ENCODE data around the gene NOP10.
"Not testable (repeated sequence)": the region's sequence is repeated elsewhere in the genome, so short reads cannot be mapped to it uniquely, and the experiment has no call there.

The NOP10 gene

GRCh38 chr15:34358948-34359347, 16.0 kb upstream of the NOP10 start:
- DNase-seq (ENCODE audit: low read depth): no peak

GRCh38 chr15:34358367-34358766, 15.4 kb upstream of the NOP10 start:
- no peak for DNase-seq (ENCODE audit: low read depth)

GRCh38 chr15:34357653-34358052, 14.7 kb upstream of the NOP10 start:
- no peak for DNase-seq (ENCODE audit: low read depth)

GRCh38 chr15:34355241-34355640, 12.3 kb upstream of the NOP10 start:
- DNase-seq (ENCODE audit: low read depth): no peak

- no peak for DNase-seq (ENCODE audit: low read depth)
Measured at GRCh38 chr15:34354286-34354685, 11.3 kb upstream of the NOP10 start.

DNA sequence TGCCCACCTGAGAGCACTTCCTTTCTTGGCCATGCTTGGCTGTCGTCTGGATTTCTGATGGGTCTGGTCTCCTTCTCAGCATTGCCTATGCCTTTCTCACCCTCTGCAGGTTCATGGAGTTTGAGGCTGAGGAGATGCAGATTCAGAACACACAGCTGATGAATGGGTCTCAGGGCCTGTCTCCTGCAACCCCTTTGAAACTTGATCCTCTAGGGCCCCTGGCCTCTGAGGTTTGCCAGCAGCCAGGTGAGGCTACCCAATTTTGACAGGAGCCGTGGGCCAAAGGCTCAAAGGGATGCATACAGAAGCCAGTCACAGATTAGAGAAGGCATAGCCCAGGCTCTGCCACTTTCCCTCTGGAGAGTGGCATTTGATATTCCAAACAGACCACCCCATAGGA, 10.7 kb upstream of the NOP10 start:
- DNase-seq (ENCODE audit: low read depth): no peak

GRCh38 chr15:34352996-34353395, 10.1 kb upstream of the NOP10 start:
- not testable (repeated sequence) for DNase-seq (ENCODE audit: low read depth)

DNA sequence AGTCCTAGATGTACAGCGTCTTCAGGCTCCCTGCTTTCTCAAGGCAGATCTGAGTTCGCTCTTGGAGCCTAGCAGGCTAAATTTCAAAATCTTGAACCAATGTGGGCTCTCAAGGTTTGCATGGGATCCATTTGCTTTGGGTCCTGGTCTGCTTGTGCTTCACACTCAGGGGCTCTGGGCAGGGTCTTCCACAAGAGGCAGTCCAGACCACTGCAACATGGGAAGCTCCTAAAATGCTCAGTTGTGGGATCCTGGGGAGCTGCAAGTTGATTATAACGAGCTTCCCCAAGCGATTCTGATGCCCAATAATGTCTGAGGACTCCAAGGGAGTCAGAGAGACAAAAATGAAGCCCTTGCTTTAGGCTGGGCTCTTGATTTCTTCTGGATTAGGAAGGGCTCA, 6.8 kb upstream of the NOP10 start:
- DNase-seq (ENCODE audit: low read depth): no peak

DNA sequence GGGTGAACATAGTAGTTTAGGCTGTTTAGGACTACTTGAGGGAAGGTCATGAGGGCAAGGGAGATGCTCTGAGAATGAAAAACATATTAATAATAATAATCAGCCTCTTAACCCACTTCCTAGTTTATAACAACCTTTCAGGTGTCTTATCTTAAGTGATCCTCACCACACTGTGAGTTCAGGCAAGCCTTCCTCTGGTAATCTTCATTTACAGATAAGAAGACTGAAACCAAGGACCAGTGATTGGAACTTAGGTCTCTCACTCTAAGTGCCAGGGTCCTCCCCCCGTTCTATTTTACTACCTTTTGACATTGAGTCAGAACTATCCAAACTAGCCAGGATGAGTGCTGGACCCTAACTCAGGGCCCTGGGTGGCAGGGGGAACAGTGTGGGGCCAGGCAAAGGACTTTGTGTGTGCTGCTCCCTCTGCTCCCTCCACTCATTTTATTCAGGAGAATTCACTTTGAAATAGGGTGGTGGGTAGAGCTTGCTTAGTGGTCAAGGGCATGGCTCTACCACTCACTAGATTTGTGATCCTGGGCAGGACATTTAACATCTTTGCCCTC, 5.9 kb upstream of the NOP10 start:
- DNase-seq (ENCODE audit: low read depth): no peak

DNA sequence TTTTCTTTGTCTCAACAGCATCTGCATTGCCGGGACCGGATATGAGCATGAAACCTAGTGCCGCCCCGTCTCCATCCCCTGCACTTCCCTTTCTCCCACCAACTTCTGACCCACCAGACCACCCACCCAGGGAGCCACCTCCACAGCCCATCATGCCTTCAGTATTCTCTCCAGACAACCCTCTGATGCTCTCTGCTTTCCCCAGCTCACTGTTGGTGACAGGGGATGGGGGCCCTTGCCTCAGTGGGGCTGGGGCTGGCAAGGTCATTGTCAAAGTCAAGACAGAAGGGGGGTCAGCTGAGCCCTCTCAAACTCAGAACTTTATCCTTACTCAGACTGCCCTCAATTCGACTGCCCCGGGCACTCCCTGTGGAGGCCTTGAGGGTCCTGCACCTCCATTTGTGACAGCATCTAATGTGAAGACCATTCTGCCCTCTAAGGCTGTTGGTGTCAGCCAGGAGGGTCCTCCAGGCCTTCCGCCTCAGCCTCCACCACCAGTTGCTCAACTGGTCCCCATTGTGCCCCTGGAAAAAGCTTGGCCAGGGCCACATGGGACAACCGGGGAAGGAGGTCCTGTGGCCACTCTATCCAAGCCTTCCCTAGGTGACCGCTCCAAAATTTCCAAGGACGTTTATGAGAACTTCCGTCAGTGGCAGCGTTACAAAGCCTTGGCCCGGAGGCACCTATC, 5.2 kb upstream of the NOP10 start:
- DNase-seq (ENCODE audit: low read depth): no peak

- DNase-seq (ENCODE audit: low read depth): not testable (repeated sequence)
Measured at GRCh38 chr15:34342213-34342736, 661 bp downstream of the NOP10 start.

DNA sequence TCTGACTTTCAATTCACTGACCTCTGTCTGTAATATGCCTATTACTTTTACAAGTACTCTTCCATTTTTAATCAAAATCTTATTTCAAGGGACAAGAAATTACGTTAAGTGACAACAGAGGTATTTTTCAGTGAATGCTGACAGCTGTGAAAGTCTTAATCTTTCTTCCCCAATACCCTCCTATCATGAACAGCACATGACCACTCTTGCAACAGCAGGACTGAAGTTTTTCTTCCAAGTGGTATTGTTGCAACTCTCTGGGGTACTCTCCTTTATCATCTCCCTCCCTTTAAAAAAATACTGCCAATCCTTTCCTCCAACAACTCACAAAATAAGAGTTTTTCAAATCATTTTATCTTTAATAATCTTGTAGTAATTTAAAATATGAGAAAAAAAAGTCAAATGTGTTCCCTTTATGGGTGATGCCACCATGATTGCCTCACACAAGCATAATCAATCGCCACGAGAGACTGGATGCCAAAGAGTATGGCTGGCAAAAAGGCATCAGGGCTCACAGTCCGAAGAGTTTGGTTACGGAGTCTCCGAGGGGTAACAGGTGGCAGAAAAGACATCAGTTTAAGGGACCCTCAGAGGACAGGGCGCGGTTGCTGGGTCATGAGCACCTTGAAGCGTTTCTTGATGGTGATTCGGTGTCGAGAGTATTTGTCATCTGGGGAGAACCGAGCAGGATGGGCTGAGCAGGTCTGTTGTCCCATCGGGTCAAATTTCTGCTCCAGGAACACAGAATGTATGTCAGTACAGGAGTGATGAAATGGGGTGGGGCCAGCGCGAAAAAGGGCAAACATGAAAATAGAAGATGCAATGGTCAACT, 1.3 kb downstream of the NOP10 start:
- DNase-seq (ENCODE audit: low read depth): no peak

DNA sequence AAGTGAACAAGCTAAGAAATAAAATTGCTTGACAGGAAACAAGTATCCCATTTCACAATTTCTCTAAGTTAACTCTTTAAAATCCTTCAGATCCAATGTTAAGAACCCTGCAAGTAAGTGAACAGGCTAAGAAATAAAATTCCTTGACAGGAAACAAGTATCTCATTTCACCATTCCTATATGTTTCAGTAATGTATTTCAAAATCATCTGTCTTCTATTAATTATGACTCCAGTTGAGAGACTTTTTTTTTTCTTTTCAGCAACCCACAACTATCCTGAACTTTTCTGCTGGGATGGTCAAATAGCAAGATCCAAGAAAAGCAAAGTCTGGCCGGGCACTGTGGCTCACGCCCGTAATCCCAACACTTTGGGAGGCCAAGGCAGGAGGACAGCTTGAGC, 3.0 kb downstream of the NOP10 start:
- no peak for DNase-seq (ENCODE audit: low read depth)

GRCh38 chr15:34338347-34338746, 4.6 kb downstream of the NOP10 start:
- no peak for DNase-seq (ENCODE audit: low read depth)

- DNase-seq (ENCODE audit: low read depth): peak; percentile 76
Measured at GRCh38 chr15:34337557-34338306, 5.2 kb downstream of the NOP10 start, which contains the start of gene SLC12A6. TSS of gene SLC12A6 (minus strand) at chr15:34337781. CDS start at chr15:34336680, 1,101 bp downstream.

GRCh38 chr15:34336991-34337556, 5.9 kb downstream of the NOP10 start:
- no peak for DNase-seq (ENCODE audit: low read depth)

DNA sequence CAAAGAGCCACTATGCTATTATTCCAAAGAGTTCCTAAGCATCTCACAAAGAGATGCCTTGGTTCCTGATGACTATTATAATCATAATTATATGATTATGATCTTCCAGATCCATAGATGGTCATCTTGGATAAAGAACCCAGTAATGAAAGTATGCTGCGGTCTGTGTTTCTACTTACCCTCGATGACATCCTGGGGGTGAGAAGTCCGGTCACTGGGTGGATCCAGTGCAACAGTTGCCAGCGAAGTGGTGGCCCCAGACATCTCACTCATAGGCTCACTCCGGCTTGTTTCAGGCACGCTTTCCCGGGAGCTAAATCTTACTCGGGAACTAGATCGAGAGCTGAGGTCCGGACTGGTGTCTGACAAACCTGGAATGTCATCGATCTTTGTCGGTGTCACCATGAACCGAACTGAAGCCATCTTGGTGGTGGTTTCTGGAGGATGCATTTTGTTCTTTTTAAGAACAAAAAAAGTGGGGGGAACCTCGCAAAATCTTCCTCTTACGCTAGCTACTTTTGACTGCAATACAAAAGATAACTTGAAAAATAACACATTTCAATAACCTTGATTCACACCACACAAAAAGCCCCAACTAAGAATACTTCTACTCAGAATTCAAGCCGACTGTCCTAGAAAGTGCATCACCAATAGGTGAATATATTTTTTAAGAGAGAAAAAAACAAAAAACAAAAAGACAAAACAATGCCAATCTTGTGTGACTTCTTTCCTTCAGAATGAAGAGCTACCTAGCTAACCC, 6.5 kb downstream of the NOP10 start:
- DNase-seq (ENCODE audit: low read depth): no peak

DNA sequence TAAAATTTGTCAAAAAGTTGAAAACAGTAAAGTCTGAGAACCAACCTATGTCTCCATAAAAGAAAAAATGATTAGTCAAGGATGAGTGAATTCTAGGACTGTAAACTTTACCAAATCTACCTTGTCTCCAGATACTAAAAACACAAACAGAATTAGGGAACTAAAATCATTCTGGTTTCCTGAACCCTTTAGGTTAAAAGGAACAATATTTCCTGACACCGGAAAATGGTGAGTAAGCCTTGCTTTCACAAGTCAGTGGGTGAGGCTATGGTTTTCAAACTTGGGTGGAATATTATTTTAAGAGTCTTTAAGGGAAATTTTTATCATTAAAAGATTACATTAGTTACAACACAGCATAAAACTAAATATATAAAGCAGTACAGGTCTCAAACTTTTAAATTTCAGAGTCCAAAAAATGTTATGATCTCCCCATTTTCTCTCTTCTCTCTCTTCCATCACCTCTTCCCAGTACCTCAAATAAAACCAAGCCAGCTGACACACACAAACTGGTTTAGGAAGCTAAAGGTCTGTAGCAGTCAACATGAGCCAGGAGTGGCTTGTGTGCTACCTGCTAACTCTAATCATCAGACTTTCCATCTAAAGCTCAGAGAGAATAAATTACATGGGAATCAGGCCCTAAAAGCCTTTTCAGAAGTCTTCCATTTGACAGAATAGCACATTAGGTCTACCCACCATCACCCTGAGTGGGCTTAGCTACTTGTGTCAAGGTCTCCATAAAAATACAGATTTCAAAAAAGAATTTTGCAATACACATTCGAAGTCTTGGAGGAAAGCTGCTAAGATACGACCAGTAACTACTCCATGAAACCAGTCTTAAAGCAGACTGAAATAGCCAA, 7.5 kb downstream of the NOP10 start:
- no peak for DNase-seq (ENCODE audit: low read depth)

- DNase-seq (ENCODE audit: low read depth): no peak
Measured at GRCh38 chr15:34334672-34335071, 8.3 kb downstream of the NOP10 start.

GRCh38 chr15:34332553-34333120, 10.3 kb downstream of the NOP10 start:
- no peak for DNase-seq (ENCODE audit: low read depth)

Data from non-pigmented ciliary epithelial cell (primary cell).